Stomach smooth muscle (tissue), 2 donors: ENCODE data around the gene KCNK13.
"Not testable (repeated sequence)": the region's sequence is repeated elsewhere in the genome, so short reads cannot be mapped to it uniquely, and the experiment has no call there.

Experiments used
- H3K27ac ChIP-seq: one replicate; pipeline ENCODE4 v1.7.0; 2013; ENCODE audit warnings: mild to moderate bottlenecking, low read length, inconsistent platforms
- H3K27me3 ChIP-seq, 2 donors: one replicate each; pipeline ENCODE4 v1.7.0; 2013; ENCODE audit warnings: low read length in 2 of 2; ENCODE audit not compliant: insufficient read depth in 2 of 2, control insufficient read depth in 1 of 2
- H3K36me3 ChIP-seq, 2 donors: one replicate each; pipeline ENCODE4 v1.7.0; 2013; ENCODE audit warnings: low read length in 2 of 2; ENCODE audit not compliant: control insufficient read depth in 2 of 2, insufficient read depth in 2 of 2
- H3K4me1 ChIP-seq: one replicate; pipeline ENCODE4 v1.7.0; 2013; ENCODE audit warnings: low read length; ENCODE audit not compliant: control insufficient read depth, insufficient read depth
- H3K4me3 ChIP-seq, 2 donors: one replicate each; pipeline ENCODE4 v1.7.0; 2013; ENCODE audit warnings: low read length in 2 of 2
- H3K9ac ChIP-seq, 2 donors: one replicate each; pipeline ENCODE4 v1.7.0; 2013; ENCODE audit warnings: low read length in 2 of 2, mild to moderate bottlenecking in 1 of 2
- H3K9me3 ChIP-seq, 2 donors: one replicate each; pipeline ENCODE4 v1.7.0; 2013; ENCODE audit warnings: low read length in 2 of 2; ENCODE audit not compliant: control insufficient read depth in 2 of 2
- donor health status: healthy.
- donor health status: Pancreatic carcinoma.

The KCNK13 gene

DNA sequence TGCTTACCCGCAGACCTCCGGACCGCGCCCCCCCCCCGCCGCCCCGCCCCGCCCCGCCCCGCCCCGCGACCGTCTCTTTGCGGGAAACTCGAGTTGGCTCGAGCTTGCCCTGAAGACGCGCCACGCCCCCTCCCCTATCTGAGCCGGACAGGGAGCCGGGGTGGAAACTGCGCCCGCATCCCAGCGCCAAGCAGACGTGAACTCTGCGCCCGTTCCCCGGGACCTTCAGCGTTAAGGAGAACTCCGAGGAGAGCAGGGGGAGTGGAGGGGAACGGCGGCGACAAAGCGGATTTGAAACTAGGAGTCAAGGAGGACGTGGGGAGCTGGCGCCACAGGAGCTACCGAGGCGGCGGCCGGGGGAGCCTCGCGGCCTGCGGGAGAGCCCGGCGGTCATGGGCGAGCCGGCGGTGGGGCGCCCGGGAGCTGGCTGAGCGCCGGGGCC, at the start of gene KCNK13:
Gene KCNK13, plus strand, starts transcription at position 310 of the 442 bp plus-strand sequence. CDS start 212 bp downstream, outside the sequence.
- Histone ChIP-seq H3K9ac (no peak within 1 kb of the TSS), H3K4me3 (peak within 1 kb of the TSS; percentile 59 to 66), H3K36me3 (no peaks in the 10 kb centered on the region), H3K4me1 (peaks cover 19% of the 10 kb centered on the region), H3K27me3 (peaks cover 42 to 56% of the 10 kb centered on the region in 2 donors), H3K27ac (no peak within 1 kb of the TSS), H3K9me3 (no peaks in the 10 kb centered on the region)

GRCh38 chr14:90017371-90017770, 44.4 kb upstream of the KCNK13 start:
- H3K27ac ChIP-seq = no peak overlapping the region
- no peaks in the 10 kb centered on the region for H3K9me3 ChIP-seq
- no peaks in the 10 kb centered on the region for H3K27me3 ChIP-seq
- no peaks in the 10 kb centered on the region for H3K4me1 ChIP-seq
- no peak overlapping the region for H3K9ac ChIP-seq
- no peak overlapping the region for H3K4me3 ChIP-seq
- H3K36me3 ChIP-seq = peaks cover 3 to 13% of the 10 kb centered on the region in 2 donors

DNA sequence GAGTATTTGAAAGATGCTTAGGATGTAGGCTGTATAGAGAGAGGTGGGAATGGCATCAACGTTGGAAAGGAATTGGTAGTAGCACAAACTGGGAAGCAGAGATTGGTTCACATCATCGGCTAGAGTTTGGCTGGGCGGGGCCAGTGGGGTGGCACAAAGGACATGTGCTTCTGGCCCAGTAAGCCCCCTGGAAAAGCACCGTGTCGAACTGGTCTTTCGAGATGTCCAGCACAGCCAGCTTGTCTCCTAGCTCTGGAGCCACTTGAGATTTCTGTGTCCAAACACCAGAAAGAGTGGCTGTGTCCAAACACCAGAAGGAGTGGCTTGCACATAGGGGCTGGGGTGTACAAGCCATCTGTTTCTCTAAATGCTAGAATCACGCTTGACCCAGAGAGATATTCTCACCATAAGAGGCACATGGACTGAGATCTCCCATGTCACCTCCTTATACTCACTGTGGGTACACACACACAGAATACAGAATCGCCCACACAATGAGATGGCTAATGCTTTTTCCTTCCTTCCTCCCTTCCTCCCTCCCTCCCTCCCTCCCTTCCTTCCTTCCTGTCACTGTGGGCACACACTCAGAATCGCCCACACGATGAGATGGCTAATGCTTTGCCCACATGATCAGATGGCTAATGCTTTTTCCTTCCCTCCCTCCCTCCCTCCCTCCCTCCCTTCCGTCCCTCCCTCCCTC, 41.8 kb upstream of the KCNK13 start:
- H3K36me3 ChIP-seq = peaks cover 3 to 16% of the 10 kb centered on the region in 2 donors
- H3K27me3 ChIP-seq = no peaks in the 10 kb centered on the region

GRCh38 chr14:90023176-90023896, 38.5 kb upstream of the KCNK13 start:
- H3K27ac ChIP-seq = no peak overlapping the region
- H3K4me1 ChIP-seq = no peaks in the 10 kb centered on the region
- H3K27me3 ChIP-seq = no peaks in the 10 kb centered on the region
- H3K36me3 ChIP-seq = peaks cover 3 to 18% of the 10 kb centered on the region in 2 donors
- H3K9ac ChIP-seq = no peak overlapping the region
- H3K4me3 ChIP-seq = no peak overlapping the region
- H3K9me3 ChIP-seq = no peaks in the 10 kb centered on the region

More for the DNA sequence above, 41.8 kb upstream of the KCNK13 start:
- Histone ChIP-seq H3K4me1 (no peaks in the 10 kb centered on the region), H3K9ac (no peak overlapping the region), H3K4me3 (no peak overlapping the region), H3K27ac (no peak overlapping the region), H3K9me3 (no peaks in the 10 kb centered on the region)

DNA sequence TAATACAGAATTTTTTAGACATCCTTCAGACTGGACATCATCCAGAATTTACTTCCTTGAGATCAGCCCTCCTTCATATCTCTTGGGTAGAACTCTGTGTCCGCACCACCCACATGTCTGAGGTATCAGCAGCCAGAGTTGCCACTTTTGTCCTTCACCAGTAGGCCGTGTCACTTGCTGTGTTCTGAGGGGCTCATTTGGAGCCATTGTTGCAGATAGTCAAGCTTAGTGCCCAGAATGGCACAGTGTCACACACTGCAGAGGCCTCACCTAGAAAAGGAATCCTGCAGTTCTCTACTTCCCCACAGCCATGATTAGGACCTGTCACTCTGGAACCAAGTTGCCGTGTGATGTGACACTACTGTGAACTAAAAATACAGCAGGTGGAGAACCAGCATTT, 36.9 kb upstream of the KCNK13 start:
- no peaks in the 10 kb centered on the region for H3K9me3 ChIP-seq

DNA sequence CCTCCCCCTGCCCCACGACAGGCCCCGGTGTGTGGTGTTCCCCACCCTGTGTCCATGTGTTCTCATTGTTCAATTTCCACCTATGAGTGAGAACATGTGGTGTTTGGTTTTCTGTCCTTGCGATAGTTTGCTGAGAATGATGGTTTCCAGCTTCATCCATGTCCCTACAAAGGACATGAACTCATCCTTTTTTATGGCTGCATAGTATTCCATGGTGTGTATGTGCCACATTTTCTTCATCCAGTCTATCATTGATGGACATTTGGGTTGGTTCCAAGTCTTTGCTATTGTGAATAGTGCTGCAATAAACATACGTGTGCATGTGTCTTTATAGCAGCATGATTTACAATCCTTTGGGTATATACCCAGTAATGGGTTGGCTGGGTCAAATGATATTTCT, 35.2 kb upstream of the KCNK13 start:
- H3K36me3 ChIP-seq = peaks cover 3 to 14% of the 10 kb centered on the region in 2 donors
- not testable (repeated sequence) for H3K9ac ChIP-seq, H3K9me3 ChIP-seq, H3K4me3 ChIP-seq, H3K27ac ChIP-seq, H3K4me1 ChIP-seq, H3K27me3 ChIP-seq

More for the DNA sequence above, 36.9 kb upstream of the KCNK13 start:
- no peaks in the 10 kb centered on the region for H3K4me1 ChIP-seq
- H3K27ac ChIP-seq = no peak overlapping the region
- peaks cover 3 to 12% of the 10 kb centered on the region in 2 donors for H3K36me3 ChIP-seq
- no peaks in the 10 kb centered on the region for H3K27me3 ChIP-seq
- H3K4me3 ChIP-seq = no peak overlapping the region
- no peak overlapping the region for H3K9ac ChIP-seq

DNA sequence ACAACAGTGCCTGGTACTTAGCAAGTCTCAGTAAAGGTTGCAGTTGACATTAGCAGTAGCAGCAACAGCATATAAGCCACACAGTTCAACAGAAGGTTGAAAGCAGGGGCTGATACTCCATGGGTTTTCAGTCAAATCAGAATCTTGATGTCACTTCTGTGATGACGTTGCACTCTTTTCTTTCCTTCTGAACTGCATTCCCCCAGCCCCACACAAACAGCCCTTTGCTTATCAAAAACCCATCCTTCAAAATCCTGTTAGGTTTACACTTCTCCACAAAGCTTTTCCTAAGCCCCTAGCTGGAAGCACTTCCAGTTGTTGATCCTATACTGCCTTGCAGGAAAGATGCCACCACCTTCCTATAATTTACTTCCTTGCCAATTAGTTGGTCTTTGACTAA, 34.0 kb upstream of the KCNK13 start:
- no peak overlapping the region for H3K4me3 ChIP-seq
- H3K27me3 ChIP-seq = no peaks in the 10 kb centered on the region
- peaks cover 0 to 15% of the 10 kb centered on the region in 2 donors for H3K36me3 ChIP-seq

GRCh38 chr14:90034156-90034555, 27.6 kb upstream of the KCNK13 start:
- Histone ChIP-seq H3K27me3 (no peaks in the 10 kb centered on the region), H3K9me3 (peaks cover 0 to 4% of the 10 kb centered on the region in 2 donors), H3K4me1 (no peaks in the 10 kb centered on the region), H3K4me3 (no peak overlapping the region), H3K9ac (no peak overlapping the region), H3K36me3 (peaks cover 7 to 11% of the 10 kb centered on the region in 2 donors), H3K27ac (no peak overlapping the region)

More for the DNA sequence above, 34.0 kb upstream of the KCNK13 start:
- Histone ChIP-seq H3K27ac (no peak overlapping the region), H3K9me3 (no peaks in the 10 kb centered on the region), H3K9ac (no peak overlapping the region), H3K4me1 (no peaks in the 10 kb centered on the region)

GRCh38 chr14:90034835-90035525, 26.8 kb upstream of the KCNK13 start:
- H3K27me3 ChIP-seq = no peaks in the 10 kb centered on the region
- no peak overlapping the region for H3K9ac ChIP-seq
- H3K36me3 ChIP-seq = peaks cover 7 to 11% of the 10 kb centered on the region in 2 donors
- no peaks in the 10 kb centered on the region for H3K4me1 ChIP-seq
- H3K27ac ChIP-seq = no peak overlapping the region
- no peak overlapping the region for H3K4me3 ChIP-seq
- H3K9me3 ChIP-seq = peaks cover 0 to 4% of the 10 kb centered on the region in 2 donors

DNA sequence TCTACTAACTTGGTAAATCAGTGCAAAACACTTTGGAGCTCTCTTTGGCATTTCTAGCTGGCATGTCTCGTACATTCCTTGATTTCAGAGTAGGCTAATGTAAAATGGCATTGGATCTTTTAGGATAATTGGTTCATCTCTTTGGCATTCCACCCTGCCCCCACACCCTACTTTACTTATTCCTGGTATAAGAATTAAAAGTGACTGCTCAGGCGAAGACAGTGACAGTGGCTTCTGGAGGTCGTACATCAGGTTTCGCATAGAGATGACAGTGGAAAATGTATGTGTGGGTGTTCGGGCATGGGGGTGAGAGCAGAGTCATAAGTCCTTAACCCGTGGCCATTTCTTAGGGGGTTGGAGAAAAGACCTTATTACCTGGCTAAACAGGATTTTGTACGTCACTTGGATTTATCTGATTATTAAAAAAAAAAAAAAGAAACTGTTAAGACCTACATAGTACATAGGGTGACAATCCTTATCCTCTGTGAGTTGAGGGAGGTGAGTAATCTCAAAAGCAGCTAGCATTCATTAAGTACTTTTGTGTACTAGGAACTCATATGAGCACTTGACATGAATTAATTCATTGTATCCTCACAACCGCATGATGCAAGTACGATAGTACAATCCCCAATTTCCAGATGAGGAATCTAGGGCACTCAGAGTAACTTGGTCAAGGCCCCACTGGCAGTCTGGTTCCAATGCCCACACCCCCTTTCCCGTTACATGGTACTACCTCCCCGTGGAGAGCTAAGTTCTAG, 22.4 kb upstream of the KCNK13 start:
- Histone ChIP-seq H3K9ac (no peak overlapping the region), H3K9me3 (peaks cover 0 to 4% of the 10 kb centered on the region in 2 donors), H3K4me1 (no peaks in the 10 kb centered on the region), H3K36me3 (peaks cover 4 to 6% of the 10 kb centered on the region in 2 donors), H3K4me3 (no peak overlapping the region), H3K27me3 (no peaks in the 10 kb centered on the region), H3K27ac (no peak overlapping the region)
